Neutrophil (primary cell): ENCODE results near the gene NXPH2.

Experiments used
- H3K27ac ChIP-seq: fragments of 200-600 bp; sonication (generic); 2 replicates; pipeline ENCODE4 v1.5.1; 2016; ENCODE audit warnings: mild to moderate bottlenecking, moderate library complexity
- H3K27me3 ChIP-seq: fragments of 200-600 bp; sonication (generic); 2 replicates; pipeline ENCODE4 v1.6.0; 2016; ENCODE audit warnings: mild to moderate bottlenecking
- H3K36me3 ChIP-seq: fragments of 200-600 bp; sonication (generic); 2 replicates; pipeline ENCODE4 v1.5.1; 2017
- H3K4me1 ChIP-seq, 2 experiments: fragments of 200-600 bp in 1 of 2; sonication (generic) in 1 of 2; 1 replicate in 1 of 2; 2 replicates in 1 of 2; pipeline versions ENCODE4 v1.5.1 to v1.6.1; 2013 to 2016; ENCODE audit warnings: low read depth in 1 of 2, low read length in 1 of 2, mild to moderate bottlenecking in 1 of 2, moderate library complexity in 1 of 2; ENCODE audit not compliant: control insufficient read depth in 1 of 2, insufficient read depth in 1 of 2
- H3K4me3 ChIP-seq, 2 experiments: fragments of 200-600 bp in 1 of 2; sonication (generic) in 1 of 2; 1 replicate in 1 of 2; 2 replicates in 1 of 2; pipeline ENCODE4 v1.5.1; 2013 to 2016; ENCODE audit warnings: low read depth in 1 of 2, low read length in 1 of 2, mild to moderate bottlenecking in 1 of 2, moderate library complexity in 1 of 2
- H3K9me3 ChIP-seq: fragments of 200-600 bp; sonication (generic); 2 replicates; pipeline ENCODE4 v1.5.1; 2016
- TF ChIP-seq, protein P1 (sequence below): fragments of 200-600 bp; sonication (generic); IDR thresholded peaks from 2 replicates; pipeline ENCODE4 v1.5.1; 2016; ENCODE audit warnings: antibody characterized with exemption

The NXPH2 gene

DNA sequence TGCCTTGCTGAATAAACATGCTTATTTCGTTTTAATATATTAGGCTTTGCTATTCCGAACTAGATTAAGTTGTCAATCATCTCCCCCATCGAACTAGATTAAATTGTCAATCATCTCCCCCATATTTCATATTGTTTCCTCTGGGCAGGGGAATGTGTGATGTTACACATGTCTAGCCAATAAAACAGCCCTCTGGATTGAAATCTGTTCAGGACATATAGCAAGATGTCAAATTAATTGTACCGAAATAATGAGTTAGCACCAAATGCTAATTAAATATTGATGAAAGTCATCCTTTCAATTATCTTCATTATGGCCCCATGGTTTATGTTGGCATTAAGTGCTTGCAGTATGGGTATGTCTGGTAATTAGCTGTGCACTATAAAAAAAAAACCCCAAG lies 143.1 kb downstream of the NXPH2 start:
- Histone ChIP-seq H3K9me3 (no peaks in the 10 kb centered on the region), H3K4me1 (no peaks in the 10 kb centered on the region), H3K36me3 (no peaks in the 10 kb centered on the region), H3K27ac (no peak overlapping the region), H3K4me3 (no peak overlapping the region), H3K27me3 (no peaks in the 10 kb centered on the region)
- TF ChIP-seq, protein P1, sequence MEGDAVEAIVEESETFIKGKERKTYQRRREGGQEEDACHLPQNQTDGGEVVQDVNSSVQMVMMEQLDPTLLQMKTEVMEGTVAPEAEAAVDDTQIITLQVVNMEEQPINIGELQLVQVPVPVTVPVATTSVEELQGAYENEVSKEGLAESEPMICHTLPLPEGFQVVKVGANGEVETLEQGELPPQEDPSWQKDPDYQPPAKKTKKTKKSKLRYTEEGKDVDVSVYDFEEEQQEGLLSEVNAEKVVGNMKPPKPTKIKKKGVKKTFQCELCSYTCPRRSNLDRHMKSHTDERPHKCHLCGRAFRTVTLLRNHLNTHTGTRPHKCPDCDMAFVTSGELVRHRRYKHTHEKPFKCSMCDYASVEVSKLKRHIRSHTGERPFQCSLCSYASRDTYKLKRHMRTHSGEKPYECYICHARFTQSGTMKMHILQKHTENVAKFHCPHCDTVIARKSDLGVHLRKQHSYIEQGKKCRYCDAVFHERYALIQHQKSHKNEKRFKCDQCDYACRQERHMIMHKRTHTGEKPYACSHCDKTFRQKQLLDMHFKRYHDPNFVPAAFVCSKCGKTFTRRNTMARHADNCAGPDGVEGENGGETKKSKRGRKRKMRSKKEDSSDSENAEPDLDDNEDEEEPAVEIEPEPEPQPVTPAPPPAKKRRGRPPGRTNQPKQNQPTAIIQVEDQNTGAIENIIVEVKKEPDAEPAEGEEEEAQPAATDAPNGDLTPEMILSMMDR = no peak

DNA sequence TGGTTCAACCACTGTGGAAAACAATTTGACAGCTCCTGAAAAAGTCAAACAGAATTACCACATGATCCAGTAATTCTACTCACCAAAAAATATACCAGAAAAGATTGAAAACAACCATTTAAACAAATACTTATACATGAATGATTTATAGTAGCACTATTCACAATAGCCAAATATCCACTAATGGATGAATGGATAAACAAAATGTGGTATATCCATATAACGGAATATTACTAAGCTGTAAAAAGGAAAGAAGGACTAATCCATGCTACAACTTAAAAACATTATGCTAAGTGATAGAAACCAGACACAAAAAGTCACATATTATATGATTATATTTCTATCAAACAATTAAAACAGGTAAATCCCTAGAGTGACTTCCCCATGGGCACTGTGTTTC lies 147.1 kb downstream of the NXPH2 start:
- Histone ChIP-seq H3K36me3 (no peaks in the 10 kb centered on the region), H3K27me3 (no peaks in the 10 kb centered on the region), H3K4me3 (no peak overlapping the region), H3K4me1 (no peaks in the 10 kb centered on the region), H3K9me3 (no peaks in the 10 kb centered on the region), H3K27ac (no peak overlapping the region)
- TF ChIP-seq, protein P1 = no peak

DNA sequence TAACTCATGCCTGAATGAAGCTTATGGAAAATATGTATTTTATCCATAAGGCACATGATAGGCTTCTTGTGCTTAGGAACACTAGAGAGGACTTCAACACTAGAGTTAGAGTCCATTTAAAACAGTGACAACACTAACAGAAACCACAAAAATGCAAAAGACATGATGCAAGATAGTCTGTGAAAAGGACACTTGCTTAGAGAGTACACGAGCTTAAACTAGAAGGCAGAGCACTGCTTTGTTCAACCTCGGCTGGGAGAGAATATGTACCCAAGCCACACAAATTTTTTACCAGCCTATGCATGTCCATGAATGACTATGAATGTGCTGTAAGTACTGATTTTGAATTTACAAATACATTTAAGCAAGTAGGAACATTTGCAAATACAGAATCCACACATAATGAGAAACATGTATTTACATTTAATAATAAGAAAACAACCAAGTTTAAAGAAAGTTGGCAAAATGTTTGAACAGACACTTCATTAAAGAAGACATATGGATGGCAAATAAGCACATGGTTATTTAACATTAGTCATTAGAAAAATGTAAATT lies 148.0 kb downstream of the NXPH2 start:
- Histone ChIP-seq H3K27me3 (no peaks in the 10 kb centered on the region), H3K4me3 (no peak overlapping the region), H3K36me3 (no peaks in the 10 kb centered on the region), H3K9me3 (no peaks in the 10 kb centered on the region), H3K27ac (no peak overlapping the region), H3K4me1 (no peaks in the 10 kb centered on the region)
- TF ChIP-seq, protein P1 = no peak

DNA sequence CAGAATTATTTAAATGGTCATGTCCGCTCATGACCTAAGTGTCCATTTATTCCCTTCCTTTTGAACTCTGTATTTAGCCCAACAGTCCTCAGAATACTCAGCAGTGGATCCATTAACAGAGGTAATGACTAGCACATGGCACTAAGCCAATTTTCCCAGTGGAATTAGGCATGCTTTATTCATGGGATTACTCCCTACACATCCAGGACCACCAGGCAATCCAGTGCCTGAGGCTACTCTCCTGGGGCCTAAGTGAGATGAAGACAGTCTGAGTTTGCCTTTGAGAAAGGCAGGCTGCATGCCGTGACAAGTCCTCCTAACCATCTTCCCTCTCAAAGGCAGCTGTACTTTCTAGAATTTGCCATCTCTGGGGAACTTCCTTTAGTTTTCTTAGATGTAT lies 150.0 kb downstream of the NXPH2 start:
- no peaks in the 10 kb centered on the region for H3K36me3 ChIP-seq
- H3K27me3 ChIP-seq = no peaks in the 10 kb centered on the region
- no peaks in the 10 kb centered on the region for H3K4me1 ChIP-seq
- TF ChIP-seq, protein P1 = no peak
- H3K9me3 ChIP-seq = no peaks in the 10 kb centered on the region
- H3K4me3 ChIP-seq = no peak overlapping the region
- no peak overlapping the region for H3K27ac ChIP-seq

DNA sequence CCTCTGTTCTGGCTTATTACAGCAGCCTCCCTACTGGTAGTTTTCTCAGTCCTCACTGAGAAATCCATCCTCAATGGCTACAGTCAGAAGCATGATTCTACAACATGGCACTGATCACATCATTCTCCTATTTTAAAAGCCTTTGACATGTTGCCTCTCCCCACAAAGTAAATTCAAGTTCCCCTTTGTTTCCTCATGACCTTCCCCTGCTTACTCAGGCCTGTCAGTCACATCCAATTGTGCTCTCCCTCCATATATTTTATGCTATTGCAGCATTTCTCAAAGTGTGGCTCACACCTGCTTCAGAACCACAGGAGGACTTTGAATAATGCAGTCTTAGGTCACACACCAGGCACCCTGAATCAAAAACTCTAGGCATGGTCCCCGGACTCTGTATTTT lies 154.0 kb downstream of the NXPH2 start:
- Histone ChIP-seq H3K4me3 (no peak overlapping the region), H3K36me3 (no peaks in the 10 kb centered on the region), H3K27ac (no peak overlapping the region), H3K9me3 (no peaks in the 10 kb centered on the region), H3K27me3 (no peaks in the 10 kb centered on the region), H3K4me1 (no peaks in the 10 kb centered on the region)
- TF ChIP-seq, protein P1 = no peak

DNA sequence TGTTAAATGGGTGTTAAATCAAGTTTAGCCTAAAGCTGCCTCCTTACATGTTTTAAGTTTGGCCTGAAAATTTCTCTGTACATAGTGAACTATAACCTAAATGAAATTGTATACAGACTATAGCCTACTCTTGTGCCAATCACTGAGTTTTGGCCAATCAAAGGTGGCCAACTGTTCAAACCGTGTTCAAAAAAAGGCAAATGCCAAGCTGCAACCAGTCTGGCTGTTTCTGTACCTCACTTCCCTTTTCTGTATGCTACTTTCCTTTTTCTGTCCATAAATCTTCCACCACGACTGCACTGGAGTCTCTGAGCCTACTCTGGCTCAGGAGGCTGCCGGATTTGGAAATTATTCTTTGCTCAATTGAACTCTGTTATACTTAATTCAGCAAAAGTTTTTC lies 157.6 kb downstream of the NXPH2 start:
- Histone ChIP-seq H3K27me3 (no peaks in the 10 kb centered on the region), H3K27ac (no peak overlapping the region), H3K9me3 (no peaks in the 10 kb centered on the region), H3K4me3 (no peak overlapping the region), H3K4me1 (no peaks in the 10 kb centered on the region), H3K36me3 (no peaks in the 10 kb centered on the region)
- TF ChIP-seq, protein P1 = no peak
